Cardiac muscle cell (in vitro differentiated cells and primary cell): ENCODE measurements around the gene GDF11. TPM values are rescaled to one million over a fixed set of nuclear protein-coding genes. Genes with fewer than 3 reads are reported as not detected.

Source experiments
- DNase-seq, 2 donors: peaks; one replicate each; pipeline versions ENCODE4 v3.0.0 to v3.0.0-alpha.2; 2010 to 2017; ENCODE audit warnings: low read depth in 1 of 2, low spot score in 1 of 2
- H3K27ac ChIP-seq: fragments of 200-600 bp; sonication (generic); 2 replicates; pipeline ENCODE4 v1.5.1; 2016
- H3K27me3 ChIP-seq: fragments of 200-600 bp; sonication (generic); 2 replicates; pipeline ENCODE4 v1.6.0; 2016; ENCODE audit warnings: control low read depth
- H3K36me3 ChIP-seq: fragments of 200-600 bp; sonication (generic); 2 replicates; pipeline ENCODE4 v1.5.1; 2016; ENCODE audit warnings: control low read depth
- H3K4me1 ChIP-seq: fragments of 200-600 bp; sonication (generic); 2 replicates; pipeline ENCODE4 v1.8.1; 2017; ENCODE audit warnings: low read depth, mild to moderate bottlenecking, mixed run types
- H3K4me3 ChIP-seq: fragments of 200-600 bp; sonication (generic); 2 replicates; pipeline ENCODE4 v1.5.1; 2016; ENCODE audit warnings: mild to moderate bottlenecking
- H3K9me3 ChIP-seq: fragments of 200-600 bp; sonication (generic); 2 replicates; pipeline ENCODE4 v1.5.1; 2017; ENCODE audit warnings: low read depth, mild to moderate bottlenecking, control low read depth
- polyA plus RNA-seq: library from polyadenylated mRNA; unstranded; fragments of >200 nt; fragmentation: Nextera tagmentation; extraction: Ambion mirVana; gene quantifications from 2 replicates; pipeline ENCODE4 v1.2.1, GENCODE V29; 2016
- total RNA-seq: library from RNA; depleted of rRNA; stranded (reverse); fragments of >200 nt; gene quantifications from 2 replicates; pipeline ENCODE4 v1.2.3, GENCODE V29; 2016
- TF ChIP-seq, protein P1 (sequence below): IDR thresholded peaks from 2 replicates; pipeline ENCODE4 v1.5.1; 2012; ENCODE audit warnings: low read depth, mild to moderate bottlenecking, low read length

Gene GDF11
- total and polyA plus RNA-seq, 2 experiments from 2014 or later: 13.5 to 54.2 TPM

DNA sequence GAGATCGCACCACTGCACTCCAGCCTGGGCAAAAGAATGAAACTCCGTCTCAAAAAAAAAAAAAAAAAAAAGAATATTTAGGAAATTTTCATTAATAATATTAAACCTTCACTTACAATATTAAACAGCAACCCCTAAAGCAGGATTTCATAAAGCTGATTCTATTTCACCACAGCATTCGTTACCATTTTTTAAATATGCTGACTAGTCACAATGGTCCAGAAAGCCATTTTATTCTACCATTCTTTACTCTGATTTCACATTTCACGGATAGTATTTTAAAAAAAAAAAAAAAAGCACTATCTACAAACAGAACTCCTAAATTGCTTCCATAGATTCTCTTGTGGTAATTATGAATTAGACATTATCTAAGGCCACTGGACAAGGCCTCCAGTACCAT is 47.0 kb downstream of the GDF11 start:
- Histone ChIP-seq H3K4me3 (no peak overlapping the region), H3K4me1 (no peaks in the 10 kb centered on the region), H3K36me3 (peaks cover 57% of the 10 kb centered on the region), H3K27me3 (no peaks in the 10 kb centered on the region), H3K9me3 (no peaks in the 10 kb centered on the region), H3K27ac (no peak overlapping the region)
- TF ChIP-seq, protein P1, sequence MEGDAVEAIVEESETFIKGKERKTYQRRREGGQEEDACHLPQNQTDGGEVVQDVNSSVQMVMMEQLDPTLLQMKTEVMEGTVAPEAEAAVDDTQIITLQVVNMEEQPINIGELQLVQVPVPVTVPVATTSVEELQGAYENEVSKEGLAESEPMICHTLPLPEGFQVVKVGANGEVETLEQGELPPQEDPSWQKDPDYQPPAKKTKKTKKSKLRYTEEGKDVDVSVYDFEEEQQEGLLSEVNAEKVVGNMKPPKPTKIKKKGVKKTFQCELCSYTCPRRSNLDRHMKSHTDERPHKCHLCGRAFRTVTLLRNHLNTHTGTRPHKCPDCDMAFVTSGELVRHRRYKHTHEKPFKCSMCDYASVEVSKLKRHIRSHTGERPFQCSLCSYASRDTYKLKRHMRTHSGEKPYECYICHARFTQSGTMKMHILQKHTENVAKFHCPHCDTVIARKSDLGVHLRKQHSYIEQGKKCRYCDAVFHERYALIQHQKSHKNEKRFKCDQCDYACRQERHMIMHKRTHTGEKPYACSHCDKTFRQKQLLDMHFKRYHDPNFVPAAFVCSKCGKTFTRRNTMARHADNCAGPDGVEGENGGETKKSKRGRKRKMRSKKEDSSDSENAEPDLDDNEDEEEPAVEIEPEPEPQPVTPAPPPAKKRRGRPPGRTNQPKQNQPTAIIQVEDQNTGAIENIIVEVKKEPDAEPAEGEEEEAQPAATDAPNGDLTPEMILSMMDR: no peak
- no peak for DNase-seq

DNA sequence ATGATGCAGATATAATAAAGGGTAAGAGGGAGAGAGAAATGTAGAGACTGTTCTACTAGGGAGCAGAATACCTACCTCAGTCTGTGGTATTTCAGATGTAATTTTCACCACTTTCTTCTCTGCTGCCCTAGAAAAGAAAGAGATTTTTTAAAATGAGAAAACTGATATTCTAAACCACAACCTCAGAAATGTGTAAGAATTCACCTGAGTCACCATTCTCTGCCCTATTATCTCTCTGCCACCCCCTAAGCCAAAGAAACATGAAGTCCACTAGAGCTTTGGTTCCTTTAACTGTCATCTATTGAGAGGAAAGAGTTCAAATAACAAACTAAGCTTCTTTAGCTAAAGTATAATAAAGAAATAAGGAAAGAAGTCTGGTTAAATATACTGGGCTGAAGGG is 53.0 kb downstream of the GDF11 start:
- no peak for DNase-seq
- Histone ChIP-seq H3K27me3 (no peaks in the 10 kb centered on the region), H3K9me3 (no peaks in the 10 kb centered on the region), H3K4me1 (no peaks in the 10 kb centered on the region), H3K27ac (no peak overlapping the region), H3K36me3 (peaks cover 54% of the 10 kb centered on the region), H3K4me3 (no peak overlapping the region)
- TF ChIP-seq, protein P1: no peak

DNA sequence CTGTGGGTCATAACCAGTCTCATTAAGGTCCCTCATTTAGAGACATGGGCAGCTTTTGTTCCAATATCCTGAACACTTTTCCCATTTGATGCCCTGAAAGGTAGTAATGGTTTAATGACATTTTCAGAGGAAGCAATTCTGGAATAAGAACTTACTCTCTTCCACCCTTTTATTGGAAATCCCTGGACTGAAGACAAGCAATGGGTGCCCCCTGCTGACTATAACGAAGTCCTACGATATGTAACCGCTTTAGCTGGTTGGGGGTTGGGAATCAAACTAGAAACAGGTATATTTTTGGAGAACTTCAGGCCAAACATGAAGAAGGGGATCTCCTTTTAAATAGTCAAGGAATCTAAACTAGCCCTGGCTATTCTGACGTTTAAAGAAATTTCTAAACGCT is 54.1 kb downstream of the GDF11 start:
- peaks cover 61% of the 10 kb centered on the region for H3K36me3 ChIP-seq
- no peaks in the 10 kb centered on the region for H3K9me3 ChIP-seq
- H3K4me3 ChIP-seq: no peak overlapping the region
- no peaks in the 10 kb centered on the region for H3K27me3 ChIP-seq
- no peaks in the 10 kb centered on the region for H3K4me1 ChIP-seq
- TF ChIP-seq, protein P1: peak; percentile 67
- no peak overlapping the region for H3K27ac ChIP-seq
- peak; percentile 74 to 76 for DNase-seq

DNA sequence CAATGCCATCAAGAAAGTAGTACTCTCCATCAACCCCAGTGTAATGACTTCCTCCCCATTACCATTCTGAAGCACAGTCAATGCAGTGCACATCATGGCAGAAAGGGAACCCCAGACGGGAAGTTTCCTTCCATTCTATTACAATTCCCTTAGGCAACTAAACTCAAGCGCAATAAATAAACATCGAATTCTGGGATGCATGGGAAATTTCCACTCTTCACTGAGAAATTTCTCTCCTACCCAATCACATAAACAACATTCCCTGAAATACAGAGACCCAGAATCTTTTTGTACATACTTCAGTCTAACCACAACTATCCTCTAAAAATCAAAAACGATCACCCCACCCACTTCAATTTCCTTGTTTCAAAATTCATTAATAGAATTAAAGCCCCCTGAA is 54.6 kb downstream of the GDF11 start:
- TF ChIP-seq, protein P1: no peak
- no peak for DNase-seq
- Histone ChIP-seq H3K4me1 (no peaks in the 10 kb centered on the region), H3K36me3 (peaks cover 65% of the 10 kb centered on the region), H3K27me3 (no peaks in the 10 kb centered on the region), H3K9me3 (no peaks in the 10 kb centered on the region), H3K4me3 (no peak overlapping the region), H3K27ac (no peak overlapping the region)

Other genes starting within 250 kb of the GDF11 start
- not detected in 2 replicates for gene OR6C4, start 193.5 kb upstream of the GDF11 start, total RNA-seq
- not detected in 2 replicates for gene OR6C4, start 193.5 kb upstream of the GDF11 start, polyA plus RNA-seq
- not detected in 2 replicates for gene OR2AP1, start 170.7 kb upstream of the GDF11 start, total RNA-seq
- gene OR2AP1, start 170.7 kb upstream of the GDF11 start, polyA plus RNA-seq: not detected in 2 replicates
- not detected in 2 replicates for gene OR10P1, start 106.2 kb upstream of the GDF11 start, total RNA-seq
- gene OR10P1, start 106.2 kb upstream of the GDF11 start, polyA plus RNA-seq: not detected in 2 replicates
- gene ITGA7, start 35.2 kb upstream of the GDF11 start, total RNA-seq: 93.9 and 101 TPM in 2 replicates
- gene ITGA7, start 35.2 kb upstream of the GDF11 start, polyA plus RNA-seq: 32.9 and 39.5 TPM in 2 replicates
- gene BLOC1S1, start 27.1 kb upstream of the GDF11 start, total RNA-seq: 133 and 194 TPM in 2 replicates
- 147 and 159 TPM in 2 replicates for gene BLOC1S1, start 27.1 kb upstream of the GDF11 start, polyA plus RNA-seq
- gene RDH5, start 22.7 kb upstream of the GDF11 start, total RNA-seq: 10.1 and 11.2 TPM in 2 replicates
- 6.6 and 12.6 TPM in 2 replicates for gene RDH5, start 22.7 kb upstream of the GDF11 start, polyA plus RNA-seq
- 268 and 584 TPM in 2 replicates for gene CD63, start 14.1 kb upstream of the GDF11 start, total RNA-seq
- 694 and 1,103 TPM in 2 replicates for gene CD63, start 14.1 kb upstream of the GDF11 start, polyA plus RNA-seq
- 131 and 197 TPM in 2 replicates for gene SARNP, start 74.6 kb downstream of the GDF11 start, total RNA-seq
- 227 and 236 TPM in 2 replicates for gene SARNP, start 74.6 kb downstream of the GDF11 start, polyA plus RNA-seq
- gene ORMDL2, start 74.9 kb downstream of the GDF11 start, total RNA-seq: 9.0 and 9.4 TPM in 2 replicates
- 54.3 and 58.9 TPM in 2 replicates for gene ORMDL2, start 74.9 kb downstream of the GDF11 start, polyA plus RNA-seq
- 35.1 and 35.2 TPM in 2 replicates for gene DNAJC14, start 86.5 kb downstream of the GDF11 start, total RNA-seq
- 26.2 and 29.5 TPM in 2 replicates for gene DNAJC14, start 86.5 kb downstream of the GDF11 start, polyA plus RNA-seq
- gene MMP19, start 99.8 kb downstream of the GDF11 start, total RNA-seq: 0.39 TPM in 1 of 2 replicates, not detected in the other
- 0.24 and 1.4 TPM in 2 replicates for gene MMP19, start 99.8 kb downstream of the GDF11 start, polyA plus RNA-seq
- 55.3 and 56.3 TPM in 2 replicates for gene PYM1, start 184.8 kb downstream of the GDF11 start, total RNA-seq
- gene PYM1, start 184.8 kb downstream of the GDF11 start, polyA plus RNA-seq: 63.2 and 82.9 TPM in 2 replicates
- 18.3 and 28.6 TPM in 2 replicates for gene DGKA, start 188.0 kb downstream of the GDF11 start, total RNA-seq
- gene DGKA, start 188.0 kb downstream of the GDF11 start, polyA plus RNA-seq: 34.4 and 46.6 TPM in 2 replicates
- gene PMEL, start 222.9 kb downstream of the GDF11 start, total RNA-seq: 9.0 and 11.3 TPM in 2 replicates
- gene PMEL, start 222.9 kb downstream of the GDF11 start, polyA plus RNA-seq: 15.5 and 15.7 TPM in 2 replicates
- 31.3 and 31.4 TPM in 2 replicates for gene CDK2, start 223.7 kb downstream of the GDF11 start, total RNA-seq
- 33.9 and 40.8 TPM in 2 replicates for gene CDK2, start 223.7 kb downstream of the GDF11 start, polyA plus RNA-seq
- 87.9 and 104 TPM in 2 replicates for gene RAB5B, start 231.0 kb downstream of the GDF11 start, total RNA-seq
- 154 and 157 TPM in 2 replicates for gene RAB5B, start 231.0 kb downstream of the GDF11 start, polyA plus RNA-seq